AG09309 (cell line): ENCODE results near the gene GPR153.

Experiments used
- DNase-seq: peaks from one replicate; pipeline ENCODE4 v3.0.0-alpha.2; 2010; ENCODE audit warnings: low read depth
- H3K4me3 ChIP-seq: 2 replicates; pipeline ENCODE4 v1.5.1; 2011; ENCODE audit warnings: mild to moderate bottlenecking, low read depth, low read length, moderate library complexity; ENCODE audit not compliant: control insufficient read depth
- CTCF ChIP-seq: IDR thresholded peaks from 2 replicates; pipeline ENCODE4 v1.5.1; 2011; ENCODE audit warnings: mild to moderate bottlenecking, low read depth, low read length, inconsistent platforms; ENCODE audit not compliant: insufficient read depth, control insufficient read depth; ENCODE audit errors: missing control alignments

GPR153 gene

GRCh38 chr1:6243053-6243834 lies 17.7 kb downstream of the GPR153 start:
- DNase-seq, result no peak
- no peak for TF ChIP-seq CTCF
- no peak overlapping the region for H3K4me3 ChIP-seq

DNA sequence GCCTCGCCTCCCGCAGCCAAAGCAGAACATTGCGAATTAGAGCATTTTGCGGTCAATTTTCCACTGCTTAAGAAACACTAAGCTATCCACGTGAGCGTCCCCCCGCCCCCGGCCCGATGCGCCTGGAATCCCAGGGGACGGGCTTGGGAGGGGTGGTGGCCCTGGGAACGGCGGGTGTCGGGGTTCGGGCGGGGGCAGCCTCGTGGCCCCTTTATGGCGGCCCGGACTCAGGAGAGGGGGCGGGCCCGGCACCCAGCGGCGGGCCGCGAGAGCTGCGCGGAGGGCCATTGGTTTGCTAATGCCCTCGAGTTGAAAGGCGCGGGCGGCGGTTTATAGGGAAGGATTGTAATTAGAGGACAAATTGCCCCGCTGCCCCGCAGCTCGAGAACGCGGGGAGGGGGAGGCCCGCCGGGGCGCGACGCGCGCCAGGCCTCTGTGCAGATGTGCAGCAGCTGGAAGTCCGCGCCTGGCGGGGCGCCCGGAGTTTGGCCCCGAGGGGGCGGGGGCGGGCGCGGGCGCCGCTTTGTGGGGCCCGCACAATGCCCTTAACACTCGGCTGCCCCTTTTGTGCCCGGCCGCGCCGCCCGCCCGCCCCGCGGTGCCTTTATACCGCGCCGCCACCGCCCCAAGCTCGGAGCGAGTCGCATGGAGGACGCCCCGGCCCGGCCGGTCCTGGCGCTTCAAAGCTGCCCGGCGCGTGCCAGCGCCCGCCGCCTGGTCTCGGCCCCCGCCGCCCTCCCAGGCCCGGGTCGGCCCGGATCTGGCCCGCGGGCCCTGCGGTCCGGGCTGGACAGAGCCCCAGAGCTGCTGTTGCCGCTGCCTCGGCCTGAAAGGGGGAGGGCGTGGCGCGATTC lies 18.8 kb downstream of the GPR153 start:
- no peak overlapping the region; the same call in 1 of the 2 replicates for H3K4me3 ChIP-seq
- no peak for DNase-seq
- no peak for TF ChIP-seq CTCF

DNA sequence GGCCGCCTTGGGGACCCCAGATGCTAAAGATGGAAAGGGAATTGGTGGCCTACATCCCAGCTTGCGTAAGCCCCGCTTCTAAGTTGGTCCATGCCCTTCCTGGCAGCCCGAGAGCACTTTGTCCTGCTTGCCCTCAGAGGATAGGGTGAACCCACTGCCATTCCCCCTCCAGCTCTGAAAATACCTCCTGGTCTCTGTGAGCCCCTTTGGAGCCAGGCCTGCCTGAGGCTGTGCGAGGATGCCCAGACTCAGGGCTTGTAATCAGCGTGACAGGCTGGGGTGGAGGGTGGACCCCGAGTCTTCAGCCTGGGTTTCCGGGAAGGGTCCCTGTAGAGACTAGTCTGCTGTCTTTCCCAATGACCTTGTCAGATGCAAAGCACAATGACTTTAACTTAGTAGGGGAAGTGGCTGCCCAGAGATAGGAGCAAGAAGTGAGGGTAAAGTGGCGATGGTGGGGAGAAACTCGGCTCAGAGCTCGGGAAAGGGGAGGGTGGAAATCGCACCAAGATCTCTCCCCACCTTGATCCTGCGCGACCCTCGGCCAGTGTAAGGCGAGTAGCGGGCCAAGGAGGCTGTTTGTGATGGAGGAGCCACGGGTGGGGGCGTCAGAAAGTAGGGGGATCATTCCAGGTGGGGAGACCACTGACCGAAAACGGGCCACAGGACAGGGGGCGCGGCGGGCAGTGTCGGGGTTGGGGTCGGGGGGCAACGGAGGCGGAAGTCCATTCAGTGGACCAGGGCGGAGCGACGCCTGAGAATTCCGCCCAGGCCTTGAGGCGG lies 19.6 kb downstream of the GPR153 start:
- no peak for DNase-seq
- TF ChIP-seq CTCF, result no peak
- no peak overlapping the region for H3K4me3 ChIP-seq

DNA sequence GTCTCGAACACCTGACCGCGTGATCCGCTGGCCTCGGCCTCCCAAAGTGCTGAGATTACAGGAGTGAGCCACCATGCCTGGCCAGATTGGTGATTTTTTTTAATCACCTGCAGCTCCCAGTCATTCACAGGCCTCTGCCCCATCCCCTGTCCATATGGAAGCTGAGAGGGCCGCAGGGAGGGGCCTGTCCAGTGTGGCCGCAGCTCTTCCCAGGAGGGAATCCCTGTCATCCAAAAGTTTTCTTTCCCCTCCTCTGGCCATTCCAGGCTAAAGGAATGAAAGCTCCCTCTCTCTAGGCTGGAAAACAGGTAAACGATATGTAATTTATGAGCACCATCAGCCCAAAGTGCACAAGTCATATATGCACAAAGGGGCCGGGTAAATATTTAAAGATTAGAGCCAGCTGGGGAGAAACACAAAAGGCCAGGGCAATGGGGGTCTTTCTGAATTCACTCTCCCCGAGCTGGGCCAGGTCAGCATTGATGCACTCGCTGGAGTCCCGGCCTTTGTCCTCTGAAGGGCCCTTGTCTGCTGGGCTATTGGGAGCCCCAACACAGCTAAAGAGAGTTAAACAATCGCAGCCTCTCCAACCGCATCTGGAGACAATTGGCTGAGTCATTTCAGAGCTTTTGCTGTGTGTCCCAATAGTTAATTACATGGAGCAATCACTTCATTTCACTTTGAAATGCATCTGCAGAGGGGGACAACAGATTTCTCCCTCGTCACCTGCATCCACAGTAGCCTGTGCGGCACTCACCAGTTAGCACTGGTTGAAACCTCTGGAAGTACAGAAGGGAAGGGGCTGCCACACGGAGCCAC lies 20.7 kb downstream of the GPR153 start:
- peak; percentile 45 for DNase-seq
- no peak for TF ChIP-seq CTCF
- H3K4me3 ChIP-seq, result no peak overlapping the region

DNA sequence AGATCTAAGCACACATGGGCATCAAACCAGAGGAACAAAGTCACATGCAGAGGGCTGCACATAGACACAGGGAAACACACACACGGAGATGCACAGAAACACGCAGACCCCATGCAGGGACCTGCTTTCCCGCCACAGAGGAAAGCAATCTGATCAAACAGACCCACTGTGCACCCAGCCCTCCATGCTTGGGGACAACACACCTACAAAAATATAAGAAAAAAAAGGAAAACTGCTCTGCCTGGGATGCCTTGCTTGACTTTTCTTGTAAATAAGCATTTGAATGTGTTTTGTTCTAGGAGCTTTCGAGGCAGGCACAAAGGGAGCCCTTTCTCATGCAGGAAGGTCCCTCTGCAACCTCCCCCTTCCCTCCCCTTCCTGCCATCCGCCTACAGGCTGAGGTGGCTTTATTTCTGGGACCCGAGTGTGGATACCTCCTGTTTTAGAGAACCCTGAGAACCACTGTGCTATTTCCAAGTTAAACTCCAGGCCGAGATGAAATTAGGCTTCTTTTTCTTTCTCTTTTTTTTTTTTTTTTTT lies 21.6 kb downstream of the GPR153 start:
- no peak for DNase-seq
- TF ChIP-seq CTCF, result no peak
- H3K4me3 ChIP-seq, result no peak overlapping the region
